Ascending aorta (tissue), 2 donors: ENCODE results near the gene RAPGEF2. TPM values are rescaled to one million over a fixed set of nuclear protein-coding genes. Genes with fewer than 3 reads are reported as not detected.

ENCODE experiments used
- DNase-seq, 2 donors: peaks; one replicate each; pipeline ENCODE4 v3.0.0-alpha.2; 2019; ENCODE audit warnings: low spot score in 2 of 2
- H3K27ac ChIP-seq, 2 donors: fragments of 200-600 bp; sonication (generic); one replicate each; pipeline ENCODE4 v1.5.1; 2016 to 2017; ENCODE audit warnings: mild to moderate bottlenecking in 1 of 2
- H3K27me3 ChIP-seq: fragments of 200-600 bp; sonication (generic); one replicate; pipeline ENCODE4 v1.5.1; 2017
- H3K36me3 ChIP-seq, 2 donors: fragments of 200-600 bp; sonication (generic); one replicate each; pipeline ENCODE4 v1.5.1; 2016
- H3K4me1 ChIP-seq, 2 donors: fragments of 200-600 bp; sonication (generic); one replicate each; pipeline ENCODE4 v1.5.1; 2016 to 2017; ENCODE audit warnings: mild to moderate bottlenecking in 1 of 2
- H3K4me3 ChIP-seq, 2 donors: fragments of 200-600 bp; sonication (generic); one replicate each; pipeline ENCODE4 v1.5.1; 2016 to 2017; ENCODE audit warnings: mild to moderate bottlenecking in 1 of 2
- H3K9me3 ChIP-seq, 2 donors: fragments of 200-600 bp; sonication (generic); one replicate each; pipeline ENCODE4 v1.5.1; 2016
- intact Hi-C: fragments of 100-400 bp; cut with DNase I; formaldehyde crosslinking; loops from one replicate; pipeline ENCODE4 v1.15.1; 2023
- total RNA-seq: library from RNA; depleted of rRNA; stranded (reverse); fragments of >200 nt; gene quantifications from one replicate; pipeline ENCODE4 v1.1.0, GENCODE V29; 2016
- TF ChIP-seq, protein P1 (sequence below), 3 experiments: fragments of 200-600 bp in 2 of 3; fragments of 450-650 bp in 1 of 3; sonication (generic) in 2 of 3; IDR thresholded peaks; one replicate each; pipeline ENCODE4 v1.5.1; 2016 to 2019; ENCODE audit warnings: antibody characterized with exemption in 3 of 3, mild to moderate bottlenecking in 1 of 3, moderate library complexity in 1 of 3

The RAPGEF2 gene
- total RNA-seq, 1 donor from 2014 or later = 65.7 TPM

DNA sequence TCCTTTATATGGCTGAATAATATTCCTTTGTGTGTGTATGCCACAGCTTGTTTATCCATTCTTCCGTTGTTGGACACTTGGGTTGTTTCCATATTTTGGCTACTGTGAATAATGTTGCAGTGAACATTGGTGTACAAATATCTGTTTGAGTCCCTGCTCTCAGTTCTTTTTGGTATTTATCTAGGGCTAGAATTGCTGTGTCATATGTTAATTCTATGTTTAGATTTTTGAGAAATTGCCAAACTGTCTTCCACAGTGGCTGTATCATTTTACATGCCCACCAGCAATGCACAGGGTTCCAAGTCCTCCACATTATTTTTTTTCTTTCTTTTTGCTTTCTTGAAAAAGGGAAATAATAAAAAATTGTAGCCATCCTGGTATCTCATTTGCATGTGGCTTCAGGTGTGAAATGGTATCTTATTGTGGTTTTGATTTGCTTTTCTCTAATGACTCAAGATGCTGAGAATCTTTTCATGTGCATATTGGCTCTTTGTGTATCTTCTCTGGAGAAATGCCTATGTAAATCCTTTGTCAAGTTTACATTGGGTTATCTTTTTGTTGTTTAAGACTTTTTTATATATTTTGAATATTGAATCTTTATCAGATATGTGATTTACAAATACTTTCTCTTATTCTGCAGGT is 129.7 kb downstream of the RAPGEF2 start:
- Histone ChIP-seq H3K4me3 (no peak overlapping the region), H3K4me1 (peaks cover 0 to 14% of the 10 kb centered on the region in 2 donors), H3K27ac (no peak overlapping the region), H3K27me3 (no peaks in the 10 kb centered on the region), H3K36me3 (no peaks in the 10 kb centered on the region), H3K9me3 (peaks cover 0 to 5% of the 10 kb centered on the region in 2 donors)
- no peak for DNase-seq
- intact Hi-C loops = no loop called here
- TF ChIP-seq, protein P1, sequence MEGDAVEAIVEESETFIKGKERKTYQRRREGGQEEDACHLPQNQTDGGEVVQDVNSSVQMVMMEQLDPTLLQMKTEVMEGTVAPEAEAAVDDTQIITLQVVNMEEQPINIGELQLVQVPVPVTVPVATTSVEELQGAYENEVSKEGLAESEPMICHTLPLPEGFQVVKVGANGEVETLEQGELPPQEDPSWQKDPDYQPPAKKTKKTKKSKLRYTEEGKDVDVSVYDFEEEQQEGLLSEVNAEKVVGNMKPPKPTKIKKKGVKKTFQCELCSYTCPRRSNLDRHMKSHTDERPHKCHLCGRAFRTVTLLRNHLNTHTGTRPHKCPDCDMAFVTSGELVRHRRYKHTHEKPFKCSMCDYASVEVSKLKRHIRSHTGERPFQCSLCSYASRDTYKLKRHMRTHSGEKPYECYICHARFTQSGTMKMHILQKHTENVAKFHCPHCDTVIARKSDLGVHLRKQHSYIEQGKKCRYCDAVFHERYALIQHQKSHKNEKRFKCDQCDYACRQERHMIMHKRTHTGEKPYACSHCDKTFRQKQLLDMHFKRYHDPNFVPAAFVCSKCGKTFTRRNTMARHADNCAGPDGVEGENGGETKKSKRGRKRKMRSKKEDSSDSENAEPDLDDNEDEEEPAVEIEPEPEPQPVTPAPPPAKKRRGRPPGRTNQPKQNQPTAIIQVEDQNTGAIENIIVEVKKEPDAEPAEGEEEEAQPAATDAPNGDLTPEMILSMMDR (IDR thresholded peaks at IDR 0.05) = no peak

- intact Hi-C loops = no loop called here
- Histone ChIP-seq H3K36me3 (no peaks in the 10 kb centered on the region), H3K4me3 (no peak overlapping the region), H3K27ac (no peak overlapping the region), H3K9me3 (peaks cover 0 to 5% of the 10 kb centered on the region in 2 donors), H3K4me1 (peaks cover 0 to 4% of the 10 kb centered on the region in 2 donors), H3K27me3 (no peaks in the 10 kb centered on the region)
- DNase-seq = no peak
- TF ChIP-seq, protein P1 (IDR thresholded peaks at IDR 0.05) = no peak
These were observed 133.0 kb downstream of the RAPGEF2 start for GRCh38 chr4:159235779-159236368.

DNA sequence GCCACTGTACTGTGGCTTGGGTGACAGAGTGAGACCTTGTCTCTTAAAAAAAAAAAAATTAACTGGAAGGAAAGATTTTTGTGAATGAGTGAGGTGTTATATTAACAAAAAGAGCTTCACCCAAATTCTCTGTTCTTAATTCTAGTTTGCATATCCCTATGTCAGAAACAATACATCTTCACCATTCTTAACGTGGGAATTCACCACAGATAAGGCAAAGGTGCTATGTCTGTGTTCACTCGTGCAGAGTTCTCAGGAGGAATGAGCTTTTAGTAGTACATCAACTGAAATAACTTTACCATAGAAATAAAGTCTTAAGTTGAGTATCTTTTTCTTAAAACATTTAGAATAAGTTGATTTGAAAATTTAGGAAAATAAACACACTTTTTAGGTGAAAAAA is 135.1 kb downstream of the RAPGEF2 start:
- Histone ChIP-seq H3K9me3 (peaks cover 0 to 5% of the 10 kb centered on the region in 2 donors), H3K27ac (no peak overlapping the region)

GRCh38 chr4:159238631-159239030 is 135.8 kb downstream of the RAPGEF2 start:
- intact Hi-C loops = no loop called here
- Histone ChIP-seq H3K27me3 (no peaks in the 10 kb centered on the region), H3K4me1 (peaks cover 0 to 4% of the 10 kb centered on the region in 2 donors), H3K36me3 (no peaks in the 10 kb centered on the region), H3K4me3 (no peak overlapping the region), H3K27ac (no peak overlapping the region), H3K9me3 (peaks cover 0 to 2% of the 10 kb centered on the region in 2 donors)
- no peak for DNase-seq
- TF ChIP-seq, protein P1 (IDR thresholded peaks at IDR 0.05) = no peak

More for the DNA sequence above, 135.1 kb downstream of the RAPGEF2 start:
- H3K36me3 ChIP-seq = no peaks in the 10 kb centered on the region
- H3K4me3 ChIP-seq = no peak overlapping the region
- TF ChIP-seq, protein P1 (IDR thresholded peaks at IDR 0.05) = no peak
- no peak for DNase-seq
- intact Hi-C loops = no loop called here
- peaks cover 0 to 4% of the 10 kb centered on the region in 2 donors for H3K4me1 ChIP-seq
- H3K27me3 ChIP-seq = no peaks in the 10 kb centered on the region

DNA sequence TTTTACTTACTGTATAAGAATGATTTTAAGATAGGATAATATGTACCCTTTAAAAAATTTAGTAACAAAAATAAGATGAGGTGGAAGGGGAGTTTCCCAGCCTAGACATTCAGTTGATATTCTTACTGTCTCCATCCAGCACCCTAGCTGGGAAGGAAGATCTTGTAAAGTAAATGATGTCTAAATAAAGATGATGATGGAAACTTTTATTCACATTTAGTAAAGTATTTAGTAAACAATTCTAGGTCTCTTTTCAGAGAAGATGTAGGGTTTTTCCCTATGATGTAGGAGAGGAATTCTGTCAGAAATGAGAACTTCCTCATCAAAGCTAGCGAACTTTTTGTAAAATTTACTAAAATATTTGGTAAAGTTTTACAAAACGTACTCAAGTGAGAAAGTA is 136.8 kb downstream of the RAPGEF2 start:
- Histone ChIP-seq H3K36me3 (no peaks in the 10 kb centered on the region), H3K4me1 (peaks cover 0 to 4% of the 10 kb centered on the region in 2 donors), H3K27me3 (no peaks in the 10 kb centered on the region), H3K9me3 (no peaks in the 10 kb centered on the region), H3K27ac (no peak overlapping the region), H3K4me3 (no peak overlapping the region)
- DNase-seq = no peak
- intact Hi-C loops = no loop called here
- TF ChIP-seq, protein P1 (IDR thresholded peaks at IDR 0.05) = no peak
